ENCODE measurements around the gene COPA.

Gene COPA

GRCh38 chr1:160363010-160363409, 20.0 kb upstream of the COPA start:
- DNase-seq (ENCODE audit: low read depth in 2 of 3, low spot score in 1 of 3): no peak

- no peak for DNase-seq (ENCODE audit: low read depth in 2 of 3, low spot score in 1 of 3)
Observed at GRCh38 chr1:160362168-160362957, 19.3 kb upstream of the COPA start.

DNA sequence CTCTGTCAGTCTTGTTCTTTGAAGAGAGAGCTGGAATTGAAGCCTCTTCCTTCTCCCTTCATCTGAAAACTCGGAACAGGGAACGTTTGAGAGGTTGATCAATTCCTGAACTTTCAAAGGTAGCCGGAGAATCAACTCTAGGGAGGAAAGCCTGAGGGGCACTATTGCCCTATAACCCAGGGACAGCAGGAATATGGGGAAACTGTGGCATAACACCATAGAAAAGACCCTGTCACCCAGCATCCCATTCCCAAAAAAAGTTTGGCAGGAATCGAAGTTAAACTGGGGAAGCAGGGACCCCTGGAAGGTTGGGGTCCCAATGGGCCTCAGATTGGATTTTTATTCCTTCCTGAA, 18.7 kb upstream of the COPA start:
- no peak for DNase-seq (ENCODE audit: low read depth in 2 of 3, low spot score in 1 of 3)

- no peak for DNase-seq (ENCODE audit: low read depth in 2 of 3, low spot score in 1 of 3)
Observed at GRCh38 chr1:160361199-160361598, 18.1 kb upstream of the COPA start.

- no peak for DNase-seq (ENCODE audit: low read depth in 2 of 3, low spot score in 1 of 3)
Observed at GRCh38 chr1:160360227-160360695, 17.2 kb upstream of the COPA start.

DNA sequence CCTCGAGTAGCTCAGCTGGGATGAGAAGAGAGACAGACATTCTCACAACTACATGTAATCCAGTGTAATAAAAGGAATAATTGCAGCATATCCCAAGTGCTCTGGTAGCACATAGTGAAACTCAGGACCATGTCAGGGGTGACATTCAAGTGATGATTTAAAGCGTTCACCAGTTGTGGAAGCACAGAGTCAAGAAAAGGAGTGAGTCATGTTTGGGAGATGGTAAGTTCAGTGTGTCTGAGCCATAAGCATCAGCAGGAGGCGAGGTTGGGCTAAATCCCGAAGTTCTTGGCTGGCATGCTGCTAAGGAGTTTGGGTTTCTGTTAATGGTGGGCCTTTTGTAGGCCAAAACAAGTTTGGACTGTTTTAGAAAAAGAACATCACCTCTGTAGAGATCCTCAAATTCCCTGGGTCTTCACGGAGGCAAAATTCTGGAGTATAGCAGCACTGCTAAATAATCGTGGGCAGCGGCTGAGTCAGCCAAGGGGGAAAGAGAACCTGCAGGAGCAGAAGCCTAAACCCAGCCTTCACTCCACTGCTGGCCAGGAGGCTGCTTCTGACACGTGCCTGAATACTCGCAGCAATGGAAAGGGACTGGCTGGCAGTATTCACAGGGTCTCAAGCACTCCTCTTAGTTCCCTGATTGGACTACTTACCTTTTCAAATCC, 16.6 kb upstream of the COPA start:
- no peak for DNase-seq (ENCODE audit: low read depth in 2 of 3, low spot score in 1 of 3)

DNA sequence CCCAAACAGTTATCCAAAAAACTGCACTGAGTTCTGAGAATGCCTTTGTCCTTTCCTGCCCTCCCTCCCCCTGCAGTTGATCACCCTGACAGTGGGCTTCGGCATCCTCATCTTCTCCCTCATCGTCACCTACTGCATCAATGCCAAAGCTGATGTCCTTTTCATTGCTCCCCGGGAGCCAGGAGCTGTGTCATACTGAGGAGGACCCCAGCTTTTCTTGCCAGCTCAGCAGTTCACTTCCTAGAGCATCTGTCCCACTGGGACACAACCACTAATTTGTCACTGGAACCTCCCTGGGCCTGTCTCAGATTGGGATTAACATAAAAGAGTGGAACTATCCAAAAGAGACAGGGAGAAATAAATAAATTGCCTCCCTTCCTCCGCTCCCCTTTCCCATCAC, 15.0 kb upstream of the COPA start:
- DNase-seq (ENCODE audit: low read depth in 2 of 3, low spot score in 1 of 3): no peak

DNA sequence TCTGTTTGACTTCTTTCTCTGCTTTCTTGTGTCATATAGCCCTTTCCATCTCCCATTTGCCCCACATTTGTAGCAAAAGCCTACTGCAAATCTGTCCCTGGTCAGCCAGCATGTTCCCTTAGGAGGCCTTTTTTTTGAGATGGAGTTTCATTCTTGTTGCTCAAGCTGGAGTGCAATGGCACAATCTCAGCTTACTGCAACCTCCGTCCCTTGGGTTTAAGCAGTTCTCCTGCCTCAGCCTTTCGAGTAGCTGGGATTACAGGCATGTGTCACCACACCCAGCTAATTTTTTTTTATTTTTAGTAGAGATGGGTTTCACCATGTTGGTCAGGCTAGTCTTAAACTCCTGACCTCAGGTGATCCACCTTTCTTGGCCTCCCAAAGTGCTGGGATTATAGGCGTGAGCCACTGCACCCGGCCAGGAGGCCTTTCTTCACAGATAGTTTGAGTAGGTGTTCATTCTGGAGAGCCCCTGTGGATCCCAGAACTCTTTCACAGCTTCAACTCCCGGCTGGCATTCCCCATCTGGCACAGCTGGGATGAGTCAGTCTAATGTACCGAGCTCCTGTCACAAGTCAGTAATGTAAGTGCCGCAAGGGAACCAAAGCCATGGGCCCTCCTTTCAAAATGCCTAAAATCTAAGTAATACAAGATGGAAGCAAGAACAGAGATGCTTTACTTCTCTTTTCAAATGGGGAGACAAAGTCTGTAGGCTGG, 14.4 kb upstream of the COPA start:
- no peak for DNase-seq (ENCODE audit: low read depth in 2 of 3, low spot score in 1 of 3)

- no peak for DNase-seq (ENCODE audit: low read depth in 2 of 3, low spot score in 1 of 3)
Observed at GRCh38 chr1:160354388-160354985, 11.4 kb upstream of the COPA start.

DNA sequence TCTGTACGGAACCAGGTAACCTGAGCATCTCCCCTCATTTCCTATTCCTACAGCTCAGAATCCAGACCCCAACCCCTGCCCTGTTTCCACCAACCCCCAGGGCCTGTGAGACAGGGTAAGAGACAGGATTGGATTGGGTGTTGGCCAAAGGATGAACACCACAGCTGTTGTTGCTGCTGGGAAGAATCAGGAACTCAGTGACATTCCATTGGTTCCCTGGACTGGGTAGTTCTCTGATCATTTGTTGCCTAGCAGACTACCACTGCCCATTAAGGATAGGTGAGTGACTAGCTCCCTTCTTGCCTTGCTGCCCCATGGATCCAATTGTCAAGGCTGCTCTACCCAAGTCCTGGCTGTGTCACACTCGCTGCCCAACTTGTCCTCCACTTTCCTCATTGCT, 10.2 kb upstream of the COPA start:
- no peak for DNase-seq (ENCODE audit: low read depth in 2 of 3, low spot score in 1 of 3)

DNA sequence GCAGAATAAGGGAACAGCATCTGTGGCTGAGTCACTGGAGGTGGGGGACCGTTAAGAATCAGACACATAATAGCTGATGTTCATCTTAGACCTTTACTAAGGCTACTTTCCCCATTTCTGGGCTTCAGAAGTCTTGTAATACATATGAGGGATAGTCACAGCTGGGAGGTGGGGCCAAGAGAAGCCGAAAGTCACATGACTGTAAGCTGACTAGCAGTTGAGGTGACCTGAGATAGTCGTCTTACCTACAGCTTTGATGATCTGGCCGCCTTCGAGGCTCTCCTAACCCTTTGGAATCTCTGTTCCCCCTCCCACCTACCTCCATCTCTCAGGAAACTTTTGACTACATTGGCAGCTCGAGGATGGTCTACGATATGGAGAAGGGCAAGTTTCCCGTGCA, 9.5 kb upstream of the COPA start:
- no peak for DNase-seq (ENCODE audit: low read depth in 2 of 3, low spot score in 1 of 3)

DNA sequence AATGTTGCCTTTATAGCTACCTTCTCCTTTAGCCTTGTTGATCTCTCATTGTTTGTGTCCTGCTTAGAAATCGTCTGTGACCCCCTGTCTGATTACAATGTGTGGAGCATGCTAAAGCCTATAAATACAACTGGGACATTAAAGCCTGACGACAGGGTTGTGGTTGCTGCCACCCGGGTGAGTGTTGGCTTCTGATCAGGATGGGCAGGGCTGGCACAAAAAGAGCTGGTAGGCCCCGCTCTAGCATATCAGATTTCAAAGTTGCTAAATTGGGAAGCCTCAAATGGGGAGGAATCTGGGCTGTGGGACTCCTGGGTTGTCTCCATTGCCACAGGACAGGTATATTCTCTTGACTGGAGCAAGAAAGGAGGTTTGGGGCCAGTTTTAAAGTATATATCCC, 8.6 kb upstream of the COPA start:
- no peak for DNase-seq (ENCODE audit: low read depth in 2 of 3, low spot score in 1 of 3)

DNA sequence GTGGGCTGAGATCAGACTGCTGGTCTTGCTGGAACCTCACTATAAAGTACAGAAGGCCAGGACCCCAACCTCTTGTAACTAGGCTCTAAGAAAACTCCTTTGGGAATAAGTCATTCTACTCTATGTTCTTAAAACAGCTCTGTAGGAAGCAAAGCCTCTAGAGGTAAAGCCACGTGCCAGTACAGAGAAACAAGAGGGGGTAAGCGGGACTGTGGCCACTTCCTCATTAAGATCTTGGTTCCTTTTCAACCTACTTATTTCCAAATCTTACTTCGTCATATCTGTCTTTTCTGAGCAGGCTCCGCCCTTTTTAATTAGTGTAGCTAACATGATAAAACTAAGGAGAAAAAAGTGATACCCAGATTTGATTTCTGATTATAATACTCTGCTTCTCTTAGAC, 3.9 kb upstream of the COPA start:
- no peak for DNase-seq (ENCODE audit: low read depth in 2 of 3, low spot score in 1 of 3)

GRCh38 chr1:160346463-160346862, 3.4 kb upstream of the COPA start:
- no peak for DNase-seq (ENCODE audit: low read depth in 2 of 3, low spot score in 1 of 3)

GRCh38 chr1:160344936-160345335, 1.9 kb upstream of the COPA start:
- no peak for DNase-seq (ENCODE audit: low read depth in 2 of 3, low spot score in 1 of 3)

GRCh38 chr1:160344241-160344640, 1.2 kb upstream of the COPA start:
- no peak for DNase-seq (ENCODE audit: low read depth in 2 of 3, low spot score in 1 of 3)

- peak in 1 of 3 donors; percentile 4 for DNase-seq (ENCODE audit: low read depth in 2 of 3, low spot score in 1 of 3)
Observed at GRCh38 chr1:160342526-160342925, 524 bp downstream of the COPA start.

GRCh38 chr1:160340866-160341265, 2.2 kb downstream of the COPA start:
- no peak for DNase-seq (ENCODE audit: low read depth in 2 of 3, low spot score in 1 of 3)

DNA sequence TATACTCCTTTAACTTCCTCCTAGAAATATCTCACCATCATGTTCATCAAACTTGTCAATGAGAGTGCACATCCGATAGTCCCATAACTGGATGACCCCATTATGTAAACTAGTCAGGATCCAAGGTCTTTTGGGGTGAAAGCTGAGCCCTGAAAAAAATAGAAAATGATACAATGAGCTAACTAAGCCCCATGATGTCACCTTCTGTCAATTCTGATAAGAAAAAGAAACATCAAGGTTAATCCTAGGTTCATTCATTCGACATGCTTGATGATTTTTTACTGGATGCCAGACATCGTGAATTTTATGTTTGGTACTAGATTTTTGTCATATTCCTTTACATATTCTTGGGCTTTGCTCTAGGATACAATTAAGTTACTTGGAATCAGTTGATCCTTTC, 2.9 kb downstream of the COPA start:
- DNase-seq (ENCODE audit: low read depth in 2 of 3, low spot score in 1 of 3): no peak

- no peak for DNase-seq (ENCODE audit: low read depth in 2 of 3, low spot score in 1 of 3)
Observed at GRCh38 chr1:160338580-160338979, 4.5 kb downstream of the COPA start.

DNA sequence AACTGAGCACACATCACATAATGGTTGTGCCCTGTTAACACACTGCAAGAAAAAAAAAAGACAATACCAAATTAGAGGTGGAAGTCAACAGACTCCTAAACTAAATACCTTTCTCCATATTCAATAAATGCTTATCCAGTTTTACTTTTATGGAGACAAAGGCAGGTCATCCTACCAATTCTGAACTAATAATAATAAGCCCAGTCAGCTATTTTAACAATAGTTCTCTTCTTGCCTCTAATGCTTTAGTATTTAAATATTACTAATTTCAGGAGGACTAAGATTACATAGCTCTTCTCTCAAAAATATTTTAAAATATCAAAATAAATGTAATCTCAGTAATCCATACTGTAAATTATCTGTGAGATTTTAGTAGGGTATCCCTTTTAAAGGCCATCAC, 10.5 kb downstream of the COPA start:
- no peak for DNase-seq (ENCODE audit: low read depth in 2 of 3, low spot score in 1 of 3)

- no peak for DNase-seq (ENCODE audit: low read depth in 2 of 3, low spot score in 1 of 3)
Observed at GRCh38 chr1:160330119-160330518, 12.9 kb downstream of the COPA start.
